LNCAP (cell line): ENCODE results near the gene TRIM66.

Experiments
- CTCF ChIP-seq: fragments of 450-650 bp; IDR thresholded peaks from 2 replicates; pipeline ENCODE4 v1.5.1; 2017; ENCODE audit warnings: mild to moderate bottlenecking

TRIM66 gene

GRCh38 chr11:8631395-8632118 is 50.9 kb downstream of the TRIM66 start:
- no peak for TF ChIP-seq CTCF

GRCh38 chr11:8624698-8625097 is 57.8 kb downstream of the TRIM66 start:
- no peak for TF ChIP-seq CTCF

GRCh38 chr11:8621147-8621546 is 61.3 kb downstream of the TRIM66 start:
- TF ChIP-seq CTCF, result no peak

GRCh38 chr11:8617063-8617462 is 65.4 kb downstream of the TRIM66 start:
- TF ChIP-seq CTCF, result no peak

GRCh38 chr11:8615291-8616032 is 67.0 kb downstream of the TRIM66 start:
- no peak for TF ChIP-seq CTCF

- no peak for TF ChIP-seq CTCF
Measured at GRCh38 chr11:8614497-8614896, 68.0 kb downstream of the TRIM66 start.

GRCh38 chr11:8613036-8613435 is 69.4 kb downstream of the TRIM66 start:
- no peak for TF ChIP-seq CTCF
